GM21381 (cell line): ENCODE measurements around the gene RANBP17.

ENCODE experiments used
- ATAC-seq: cut with Tn5 transposase; IDR thresholded peaks from one replicate; pipeline ENCODE4 v1.9.1; 2021; ENCODE audit warnings: mild to moderate bottlenecking, moderate library complexity; ENCODE audit not compliant: unreplicated experiment

Gene RANBP17

DNA sequence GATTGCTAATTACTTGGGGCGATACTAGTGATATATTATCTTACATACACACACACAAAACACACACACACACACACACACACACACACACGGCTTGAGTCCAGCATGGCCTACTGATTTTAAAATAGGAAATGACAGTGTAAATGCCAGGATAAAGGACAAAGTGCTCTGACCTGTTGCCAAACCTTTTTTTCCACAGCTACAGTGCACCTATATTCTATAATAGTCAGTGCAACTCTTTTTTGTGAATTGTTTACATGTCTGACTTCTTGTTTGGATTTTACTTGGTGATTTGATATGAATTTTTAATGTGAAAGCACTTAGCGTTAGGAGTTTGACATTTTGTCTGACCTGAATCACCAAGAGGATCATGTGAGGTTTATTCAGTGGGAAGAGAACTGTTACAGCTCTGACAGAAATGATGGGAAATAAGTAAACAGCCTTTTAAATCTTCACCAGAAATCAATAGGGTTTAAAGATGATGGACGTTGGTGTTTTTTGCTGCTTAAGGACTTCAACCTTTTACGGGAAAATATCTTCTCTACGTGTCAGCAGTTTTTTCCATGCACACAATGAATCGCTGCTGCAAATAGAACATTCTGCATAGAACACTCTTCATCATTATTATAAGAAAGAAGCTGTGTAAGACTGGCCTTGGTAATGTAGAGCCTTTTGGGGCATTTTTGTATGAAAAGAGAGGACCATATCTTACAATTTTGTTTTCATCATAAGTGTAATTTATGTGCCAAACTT lies 218.5 kb downstream of the RANBP17 start:
- no peak for ATAC-seq

- ATAC-seq, result no peak
Observed at GRCh38 chr5:171081319-171081718, 219.5 kb downstream of the RANBP17 start.

DNA sequence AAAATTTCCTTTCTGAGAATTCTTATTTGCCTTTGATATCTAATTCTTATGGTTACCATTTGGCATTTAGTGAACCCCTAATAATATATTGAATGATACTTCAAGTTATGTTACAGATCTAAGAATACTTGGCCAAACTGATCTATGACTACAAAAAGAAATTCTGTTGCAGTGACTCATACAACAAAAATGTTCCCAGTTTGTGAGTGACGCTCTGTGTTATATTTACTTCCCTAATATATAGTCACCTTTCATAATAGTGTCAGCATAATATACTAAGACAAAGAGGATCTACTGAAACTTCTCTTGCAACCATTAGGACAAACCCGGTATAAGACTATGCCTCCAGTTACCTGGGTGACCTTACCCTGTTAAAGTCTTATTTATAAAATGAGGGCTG lies 230.4 kb downstream of the RANBP17 start:
- no peak for ATAC-seq

DNA sequence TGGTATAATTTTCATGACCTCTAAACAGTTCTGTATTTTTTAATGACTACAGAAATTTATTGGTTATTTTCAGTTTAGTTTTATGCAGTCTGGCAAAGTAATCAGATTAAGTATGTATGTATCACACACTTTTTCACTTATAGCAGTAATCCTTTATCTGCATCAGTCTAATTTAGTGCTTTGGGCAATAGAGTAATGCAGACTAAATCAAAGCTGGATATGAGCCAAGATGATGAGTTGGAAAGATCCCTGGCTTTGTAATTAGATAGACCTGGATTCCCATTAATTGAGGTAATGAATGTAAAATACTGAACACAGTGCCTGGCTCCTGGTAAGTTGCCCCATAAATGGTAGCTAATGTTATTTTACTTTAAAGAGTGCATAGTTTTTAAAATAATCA lies 231.8 kb downstream of the RANBP17 start:
- no peak for ATAC-seq

DNA sequence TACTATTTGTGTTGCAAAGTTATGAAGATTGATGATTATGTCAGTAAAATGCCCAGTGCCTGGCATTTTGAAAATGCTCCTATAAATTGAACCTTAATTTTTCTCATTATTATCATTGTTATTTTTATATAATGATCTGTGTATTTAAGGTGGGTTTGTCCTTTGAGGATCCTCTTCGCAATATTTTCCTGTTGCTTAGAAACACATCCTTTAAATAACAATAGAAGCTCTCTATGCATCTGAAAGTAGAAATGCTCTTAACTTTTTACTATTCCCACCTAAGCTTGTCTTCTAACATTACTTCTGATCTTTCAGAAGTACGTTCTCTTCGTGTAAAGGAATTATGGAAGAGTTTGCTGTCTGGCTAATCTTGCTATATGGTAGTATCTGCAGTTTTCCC lies 232.5 kb downstream of the RANBP17 start:
- ATAC-seq, result no peak

DNA sequence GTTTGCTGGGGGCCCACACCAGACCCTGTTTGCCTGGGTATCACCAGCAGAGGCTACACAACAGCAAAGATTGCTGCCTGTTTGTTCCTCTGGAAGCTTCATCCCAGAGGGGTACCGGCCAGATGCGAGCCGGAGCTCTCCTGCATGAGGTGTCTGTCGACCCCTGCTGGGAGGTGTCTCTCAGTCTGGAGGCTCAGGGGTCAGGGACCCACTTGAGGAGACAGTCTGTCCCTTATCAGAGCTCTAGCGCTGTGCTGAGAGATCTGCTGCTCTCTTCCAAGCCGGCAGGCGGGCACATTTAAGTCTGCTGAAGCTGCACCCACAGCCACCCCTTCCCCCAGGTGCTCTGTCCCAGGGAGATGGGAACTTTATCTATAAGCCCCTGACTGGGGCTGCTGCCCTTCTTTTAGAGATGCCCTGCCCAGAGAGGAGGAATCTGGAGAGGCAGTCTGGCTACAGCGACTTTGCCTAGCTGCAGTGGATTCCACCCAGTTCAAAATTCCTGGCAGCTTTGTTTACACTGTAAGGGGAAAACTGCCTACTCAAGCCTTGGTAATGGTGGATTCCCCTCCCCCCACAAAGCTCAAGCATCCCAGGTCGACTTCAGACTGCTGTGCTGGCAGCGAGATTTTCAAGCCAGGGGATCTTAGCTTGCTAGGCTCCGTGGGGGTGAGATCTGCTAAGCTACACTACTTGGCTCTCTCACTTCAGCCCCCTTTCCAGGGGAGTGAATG lies 241.2 kb downstream of the RANBP17 start:
- no peak for ATAC-seq

- no peak for ATAC-seq
Observed at GRCh38 chr5:171107669-171108068, 245.9 kb downstream of the RANBP17 start.

GRCh38 chr5:171115519-171115918 lies 253.7 kb downstream of the RANBP17 start:
- no peak for ATAC-seq

DNA sequence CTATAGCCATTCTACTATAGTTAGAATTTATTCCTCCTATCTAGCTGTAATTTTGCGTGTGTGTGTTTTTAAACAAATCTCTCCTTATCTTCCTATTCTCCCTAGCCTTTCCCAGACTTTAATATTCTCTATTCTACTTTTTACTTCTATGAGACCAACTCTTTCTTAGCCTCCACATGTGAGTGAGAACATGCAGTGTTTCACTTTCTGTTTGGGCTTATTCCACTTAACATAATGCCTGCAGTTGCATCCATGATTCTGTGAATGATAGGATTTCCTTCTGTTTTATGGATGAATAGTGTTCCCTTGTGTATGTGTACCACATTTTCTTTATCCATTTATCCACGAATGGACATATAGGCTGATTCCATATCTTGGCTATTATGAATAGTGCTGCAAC lies 254.9 kb downstream of the RANBP17 start:
- ATAC-seq, result no peak

GRCh38 chr5:171120986-171121622 lies 259.3 kb downstream of the RANBP17 start:
- no peak for ATAC-seq

- no peak for ATAC-seq
Observed at GRCh38 chr5:171121638-171122037, 259.8 kb downstream of the RANBP17 start.

- ATAC-seq, result no peak
Observed at GRCh38 chr5:171122372-171122771, 260.6 kb downstream of the RANBP17 start.

DNA sequence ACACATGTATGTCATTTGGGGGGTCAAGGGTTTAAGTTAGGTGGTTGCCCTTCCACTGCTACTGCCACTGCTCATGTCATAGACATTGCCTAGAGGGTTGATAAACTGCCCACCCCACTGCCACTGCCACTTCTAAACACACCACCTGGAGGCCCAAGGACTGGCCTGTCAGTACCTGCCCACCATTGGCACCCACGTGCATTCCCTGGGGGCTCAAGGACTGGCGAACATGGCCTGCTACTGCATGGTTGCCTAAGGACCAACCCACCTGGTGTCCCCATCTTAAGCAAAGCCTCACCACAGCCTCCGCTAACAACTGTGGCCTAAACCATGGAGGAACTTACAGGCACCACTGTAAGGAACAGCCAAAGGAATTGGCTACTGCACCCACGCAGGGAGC lies 261.6 kb downstream of the RANBP17 start:
- ATAC-seq, result no peak

GRCh38 chr5:171127314-171127713 lies 265.5 kb downstream of the RANBP17 start:
- no peak for ATAC-seq

DNA sequence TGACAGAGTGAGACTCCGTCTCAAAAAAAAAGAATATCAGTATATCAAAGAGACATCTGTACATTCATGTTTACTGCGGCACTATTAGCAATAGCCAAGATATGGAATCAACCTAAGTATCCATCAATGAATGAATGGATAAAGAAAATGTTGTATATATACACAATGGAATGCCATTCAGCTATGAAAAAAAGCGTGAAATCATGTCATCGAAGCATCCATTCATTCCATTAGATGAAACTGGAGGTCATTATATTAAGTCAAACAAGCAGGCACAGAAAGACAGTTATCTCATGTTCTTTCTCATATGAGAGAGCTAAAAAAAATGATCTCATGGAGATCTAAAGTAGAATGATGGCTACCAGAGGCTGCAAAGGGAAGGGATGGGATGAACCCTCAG lies 266.3 kb downstream of the RANBP17 start:
- no peak for ATAC-seq

DNA sequence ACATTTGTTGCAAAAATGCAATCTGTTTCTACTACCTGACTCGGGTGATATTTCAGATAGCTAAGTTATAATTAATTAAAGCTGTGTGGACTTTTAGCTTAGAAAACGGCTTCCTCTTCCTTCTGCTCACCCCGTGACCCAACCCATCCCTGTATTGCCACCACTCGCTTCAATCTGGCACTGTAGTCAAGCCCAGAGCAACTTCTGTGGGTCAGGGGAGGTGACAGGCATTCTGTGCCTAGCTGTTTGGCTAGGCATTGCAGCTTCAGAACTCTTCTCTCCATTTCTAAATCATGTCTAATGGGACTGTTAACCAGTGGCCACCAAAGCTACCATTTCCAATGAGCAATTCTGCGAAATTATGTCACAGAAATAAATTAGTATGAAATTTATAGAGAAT lies 267.5 kb downstream of the RANBP17 start:
- ATAC-seq, result no peak

- ATAC-seq, result no peak
Observed at GRCh38 chr5:171131497-171131896, 269.7 kb downstream of the RANBP17 start.

GRCh38 chr5:171137768-171138525 lies 276.1 kb downstream of the RANBP17 start:
- no peak for ATAC-seq

- ATAC-seq, result no peak
Observed at GRCh38 chr5:171139227-171139626, 277.4 kb downstream of the RANBP17 start.

DNA sequence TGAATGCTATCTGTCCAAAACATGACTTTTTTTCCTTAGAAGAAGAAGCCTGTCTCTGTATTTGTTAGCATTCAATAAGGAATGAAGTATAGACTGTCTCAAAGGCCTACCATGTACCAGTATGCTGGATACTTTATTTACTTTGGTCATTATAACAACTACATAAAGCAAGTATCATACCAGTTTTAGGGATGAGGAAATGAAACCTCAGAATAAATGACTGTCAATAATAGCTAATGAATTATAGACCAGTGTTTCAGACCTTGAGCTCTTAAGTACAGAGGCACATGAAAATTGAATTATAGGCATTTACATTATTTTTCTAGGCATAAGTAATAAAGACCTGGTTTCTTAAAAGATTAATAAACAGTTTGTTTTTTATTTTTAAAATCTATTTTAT lies 280.8 kb downstream of the RANBP17 start:
- ATAC-seq, result no peak

DNA sequence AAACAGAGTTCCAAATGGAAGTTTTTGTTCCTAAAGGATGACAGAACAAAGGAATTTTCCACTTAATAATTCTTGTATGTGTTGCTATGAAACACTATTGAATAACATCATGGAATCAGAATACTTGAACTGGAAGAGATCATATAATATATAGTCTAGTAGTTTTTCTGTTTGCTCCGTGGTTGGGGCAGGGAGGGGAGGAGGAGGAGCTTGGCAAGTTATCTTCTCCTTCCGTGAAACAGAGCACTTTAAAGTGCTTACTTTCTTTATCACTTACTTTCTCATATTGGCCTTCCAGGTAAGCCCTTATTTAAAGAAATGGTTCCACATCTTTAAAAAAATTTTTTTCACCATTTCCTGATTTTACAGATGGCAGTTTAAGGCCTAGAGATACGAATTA lies 281.4 kb downstream of the RANBP17 start:
- no peak for ATAC-seq
